OCI-LY7 (cell line): Measurements from ENCODE around the gene C4orf50. TPM values are rescaled to one million over a fixed set of nuclear protein-coding genes. Genes with fewer than 3 reads are reported as not detected.

Experiments
- BruUV-seq: library from RNA; stranded (reverse); fragments of 400-500 nt; replicated peaks from 2 replicates; lab custom pipeline; 2021; lab: Mats Ljungman, UMichigan
- CTCF ChIA-PET: fragments of 300-600 bp; sonication (Branson Sonifier 250); formaldehyde crosslinking; loops from one replicate; lab custom pipeline; 2022; ENCODE audit warnings: antibody characterized with exemption; ENCODE audit not compliant: unreplicated experiment; lab: Charles Lee
- POLR2A ChIA-PET: fragments of 300-600 bp; sonication (Branson Sonifier 250); formaldehyde crosslinking; loops from one replicate; lab custom pipeline; 2022; ENCODE audit warnings: antibody characterized with exemption; lab: Charles Lee
- DNase-seq: peaks from one replicate; pipeline ENCODE4 v3.0.0-alpha.2; 2015; ENCODE audit warnings: low spot score
- H2AFZ ChIP-seq: fragments of 200-600 bp; sonication (generic), shearing (Covaris generic); 2 replicates; pipeline ENCODE4 v1.6.1; 2014; ENCODE audit warnings: mild to moderate bottlenecking, antibody characterized with exemption, low read length, moderate library complexity
- H3K27ac ChIP-seq: fragments of 200-600 bp; sonication (generic); 2 replicates; pipeline ENCODE4 v1.5.1; 2014; ENCODE audit warnings: mixed run types, low read depth, mild to moderate bottlenecking, moderate library complexity, low read length, inconsistent platforms; ENCODE audit not compliant: poor library complexity, severe bottlenecking
- H3K36me3 ChIP-seq: fragments of 200-600 bp; sonication (generic); 2 replicates; pipeline ENCODE4 v1.6.1; 2014; ENCODE audit warnings: mild to moderate bottlenecking, antibody characterized with exemption, low read length, moderate library complexity, mixed read lengths; ENCODE audit not compliant: insufficient read depth
- H3K4me1 ChIP-seq: fragments of 200-600 bp; sonication (generic); 2 replicates; pipeline ENCODE4 v1.5.1; 2014; ENCODE audit warnings: mild to moderate bottlenecking, low read length; ENCODE audit not compliant: insufficient read depth, poor library complexity, severe bottlenecking
- H3K4me2 ChIP-seq: fragments of 200-600 bp; sonication (generic); 2 replicates; pipeline ENCODE4 v1.6.1; 2014; ENCODE audit warnings: mild to moderate bottlenecking, low read length
- H3K4me3 ChIP-seq: fragments of 200-600 bp; sonication (generic); 2 replicates; pipeline ENCODE4 v1.5.1; 2014; ENCODE audit warnings: mild to moderate bottlenecking, low read depth, low read length; ENCODE audit not compliant: poor library complexity, severe bottlenecking
- H3K79me2 ChIP-seq: fragments of 200-600 bp; sonication (generic); 2 replicates; pipeline ENCODE4 v1.6.1; 2016; ENCODE audit warnings: low read depth, mild to moderate bottlenecking, low read length, moderate library complexity, mixed read lengths; ENCODE audit not compliant: insufficient read depth
- H3K9me2 ChIP-seq: fragments of 200-600 bp; sonication (generic); 2 replicates; pipeline ENCODE4 v1.6.1; 2016; ENCODE audit warnings: mild to moderate bottlenecking, low read length, mixed read lengths; ENCODE audit not compliant: insufficient read depth
- H3K9me3 ChIP-seq: fragments of 200-600 bp; sonication (generic); 2 replicates; pipeline ENCODE4 v1.6.1; 2014; ENCODE audit warnings: mild to moderate bottlenecking, mixed run types, low read length, mixed read lengths
- H4K20me1 ChIP-seq: fragments of 200-600 bp; sonication (generic); 2 replicates; pipeline ENCODE4 v1.6.1; 2014; ENCODE audit warnings: mild to moderate bottlenecking, antibody characterized with exemption, low read length, moderate library complexity, mixed read lengths; ENCODE audit not compliant: insufficient read depth
- CTCF ChIP-seq: fragments of 200-600 bp; sonication (generic); conservative IDR thresholded peaks from 2 replicates; pipeline ENCODE4 v1.5.1; 2014; ENCODE audit warnings: mild to moderate bottlenecking, antibody characterized with exemption, low read length, moderate library complexity, mixed read lengths
- EZH2phosphoT487 ChIP-seq: fragments of 200-600 bp; sonication (generic); IDR thresholded peaks from 2 replicates; pipeline ENCODE4 v1.6.1; 2018; ENCODE audit warnings: low read depth, borderline replicate concordance, mild to moderate bottlenecking, mixed run types, antibody characterized with exemption, low read length, moderate library complexity, mixed read lengths
- intact Hi-C: fragments of 100-400 bp; cut with micrococcal nuclease; formaldehyde crosslinking; loops from one replicate; pipeline ENCODE4 v1.10.0; 2022; ENCODE audit not compliant: unreplicated experiment
- total RNA-seq, 2 experiments: library from RNA; depleted of rRNA in 1 of 2; stranded (reverse); fragments of >200 nt in 1 of 2; shearing (Covaris generic) in 1 of 2; gene quantifications; 2 replicates each; pipeline ENCODE4 v1.2.3, GENCODE V29; 2014 to 2022

C4orf50 gene
- total RNA-seq, 2 experiments from 2014 or later: 0.06 TPM; not detected in 1

DNA sequence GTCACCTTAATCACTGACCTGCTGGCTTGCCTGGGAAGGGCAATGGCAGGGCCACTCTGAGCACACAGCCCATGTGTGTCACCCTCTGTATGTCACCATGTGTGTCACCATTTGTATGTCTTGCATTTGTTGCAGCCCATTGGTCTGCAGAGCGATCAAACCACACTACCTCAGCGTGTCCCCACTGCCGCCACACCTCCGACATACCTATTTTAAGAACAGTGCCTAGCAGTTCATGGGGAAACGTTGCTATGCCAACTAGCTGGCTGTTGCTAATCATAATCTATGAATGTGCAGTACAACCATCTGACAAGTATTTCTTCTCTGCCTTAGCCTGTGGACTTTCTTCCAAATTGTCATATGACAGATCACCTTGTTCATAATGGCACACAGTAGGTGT, 117.4 kb downstream of the C4orf50 start:
- TF ChIP-seq EZH2phosphoT487 (no peak), CTCF (no peak)
- no peak for DNase-seq
- Histone ChIP-seq H3K27ac (no peak overlapping the region), H3K4me1 (no peaks in the 10 kb centered on the region), H3K79me2 (no peaks in the 10 kb centered on the region), H3K9me2 (no peaks in the 10 kb centered on the region), H3K36me3 (no peaks in the 10 kb centered on the region), H3K4me3 (no peak overlapping the region), H3K9me3 (no peaks in the 10 kb centered on the region), H4K20me1 (no peaks in the 10 kb centered on the region), H3K4me2 (no peak overlapping the region), H2AFZ (no peak overlapping the region)
- BruUV-seq: no TSS peak
- POLR2A ChIA-PET: no interaction called here
- CTCF ChIA-PET: no interaction called here
- intact Hi-C loops: no loop called here

DNA sequence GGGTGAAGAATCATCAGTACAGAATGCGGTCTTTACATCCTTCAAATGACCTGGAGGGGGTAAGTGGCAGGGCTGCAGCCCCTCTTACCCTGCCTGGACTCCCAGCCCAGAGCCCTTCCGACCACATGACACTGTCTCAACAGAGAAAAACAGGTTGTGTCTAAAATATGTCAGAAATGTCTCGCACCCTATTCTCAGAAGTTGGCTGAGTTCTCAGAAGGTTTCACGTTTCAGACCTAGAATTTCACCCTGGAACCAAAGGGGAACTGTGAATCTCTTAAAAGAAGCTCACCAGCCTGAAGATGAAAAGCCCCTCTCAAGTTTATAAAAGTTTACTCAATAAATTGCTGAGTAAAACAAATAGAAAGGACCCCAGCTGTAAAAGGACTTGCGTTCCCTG, 118.3 kb downstream of the C4orf50 start:
- CTCF ChIA-PET: no interaction called here

More for the DNA sequence above, 118.3 kb downstream of the C4orf50 start:
- no peaks in the 10 kb centered on the region for H3K79me2 ChIP-seq
- H4K20me1 ChIP-seq: no peaks in the 10 kb centered on the region
- H2AFZ ChIP-seq: no peak overlapping the region
- no peak overlapping the region for H3K27ac ChIP-seq
- no peak overlapping the region for H3K4me2 ChIP-seq
- TF ChIP-seq CTCF: no peak
- no peak for TF ChIP-seq EZH2phosphoT487
- no peaks in the 10 kb centered on the region for H3K9me3 ChIP-seq
- no peak for DNase-seq
- no peak overlapping the region for H3K4me3 ChIP-seq
- H3K36me3 ChIP-seq: no peaks in the 10 kb centered on the region
- POLR2A ChIA-PET: interaction anchor here (0.9 kb wide), 1 partner anchor 18 kb away, joined by 3 read pairs; no protein-coding TSS in a partner anchor
- no TSS peak for BruUV-seq
- H3K4me1 ChIP-seq: no peaks in the 10 kb centered on the region
- no peaks in the 10 kb centered on the region for H3K9me2 ChIP-seq
- intact Hi-C loops: no loop called here
